Parathyroid adenoma (tissue), 2 donors: Measurements from ENCODE around the gene HS3ST5.

ENCODE experiments used
- H2AFZ ChIP-seq: fragments of 300-600 bp; sonication (generic); one replicate; pipeline ENCODE4 v1.7.0; 2017; ENCODE audit warnings: antibody characterized with exemption, mild to moderate bottlenecking
- H3K27ac ChIP-seq: fragments of 300-600 bp; sonication (generic); one replicate; pipeline ENCODE4 v1.7.0; 2017
- H3K27me3 ChIP-seq: fragments of 300-600 bp; sonication (generic); one replicate; pipeline ENCODE4 v1.7.0; 2017; ENCODE audit warnings: low read length; ENCODE audit not compliant: control insufficient read depth, insufficient read depth
- H3K36me3 ChIP-seq: fragments of 300-600 bp; sonication (generic); one replicate; pipeline ENCODE4 v1.7.0; 2017; ENCODE audit warnings: low read length; ENCODE audit not compliant: control insufficient read depth, insufficient read depth
- H3K4me1 ChIP-seq: fragments of 300-600 bp; sonication (generic); one replicate; pipeline ENCODE4 v1.7.0; 2017; ENCODE audit warnings: control low read depth
- H3K4me2 ChIP-seq: fragments of 300-600 bp; sonication (generic); one replicate; pipeline ENCODE4 v1.7.0; 2017; ENCODE audit warnings: low read length
- H3K4me3 ChIP-seq: fragments of 300-600 bp; sonication (generic); one replicate; pipeline ENCODE4 v1.7.0; 2017; ENCODE audit warnings: low read depth, low read length
- H3K79me2 ChIP-seq: fragments of 300-600 bp; sonication (generic); one replicate; pipeline ENCODE4 v1.7.0; 2017; ENCODE audit warnings: control low read depth
- H3K9ac ChIP-seq: fragments of 300-600 bp; sonication (generic); one replicate; pipeline ENCODE4 v1.7.0; 2017; ENCODE audit warnings: mild to moderate bottlenecking
- H3K9me3 ChIP-seq: fragments of 300-600 bp; sonication (generic); one replicate; pipeline ENCODE4 v1.7.0; 2017; ENCODE audit warnings: low read length; ENCODE audit not compliant: control insufficient read depth
- CTCF ChIP-seq: fragments of 300-600 bp; sonication (generic); IDR thresholded peaks from one replicate; pipeline ENCODE4 v1.7.0; 2017; ENCODE audit warnings: antibody characterized with exemption, mild to moderate bottlenecking
- donor health status: primary hyperparathyroidism.

HS3ST5 gene

GRCh38 chr6:114187563-114187962 lies 155.3 kb downstream of the HS3ST5 start:
- Histone ChIP-seq H3K27ac (no peak overlapping the region), H2AFZ (no peak overlapping the region), H3K4me2 (no peak overlapping the region), H3K79me2 (no peaks in the 10 kb centered on the region), H3K4me3 (no peak overlapping the region), H3K36me3 (no peaks in the 10 kb centered on the region), H3K9me3 (no peaks in the 10 kb centered on the region), H3K4me1 (no peaks in the 10 kb centered on the region), H3K9ac (no peak overlapping the region), H3K27me3 (no peaks in the 10 kb centered on the region)
- TF ChIP-seq CTCF = no peak

DNA sequence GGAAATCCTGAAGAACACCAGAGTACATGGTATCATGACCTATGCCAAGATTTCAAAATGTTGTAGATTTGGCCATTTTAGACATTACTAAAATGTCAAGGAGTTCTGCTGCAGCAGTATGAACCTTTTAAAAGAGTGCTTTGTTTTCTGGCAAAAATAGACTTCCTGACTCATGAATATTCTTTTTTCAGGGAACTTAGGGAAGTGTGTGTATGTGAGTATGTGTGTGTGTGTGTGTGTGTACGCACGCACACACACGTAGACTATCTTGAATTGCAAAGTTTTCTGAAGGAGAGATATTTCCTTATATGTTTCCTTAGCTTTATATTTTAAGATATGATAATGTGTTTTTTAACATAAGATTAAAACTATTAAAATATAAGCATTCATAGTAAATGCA lies 161.2 kb downstream of the HS3ST5 start:
- Histone ChIP-seq H3K4me1 (no peaks in the 10 kb centered on the region), H3K9me3 (no peaks in the 10 kb centered on the region), H3K4me3 (no peak overlapping the region), H3K79me2 (no peaks in the 10 kb centered on the region), H3K9ac (no peak overlapping the region), H3K4me2 (no peak overlapping the region), H3K36me3 (no peaks in the 10 kb centered on the region), H2AFZ (no peak overlapping the region), H3K27ac (no peak overlapping the region), H3K27me3 (no peaks in the 10 kb centered on the region)
- TF ChIP-seq CTCF = no peak

GRCh38 chr6:114179411-114179810 lies 163.4 kb downstream of the HS3ST5 start:
- no peak overlapping the region for H3K9ac ChIP-seq
- H3K79me2 ChIP-seq = no peaks in the 10 kb centered on the region
- H2AFZ ChIP-seq = no peak overlapping the region
- H3K4me3 ChIP-seq = no peak overlapping the region
- no peak for TF ChIP-seq CTCF
- H3K36me3 ChIP-seq = no peaks in the 10 kb centered on the region
- no peak overlapping the region for H3K4me2 ChIP-seq
- no peaks in the 10 kb centered on the region for H3K27me3 ChIP-seq
- no peaks in the 10 kb centered on the region for H3K4me1 ChIP-seq
- no peak overlapping the region for H3K27ac ChIP-seq
- H3K9me3 ChIP-seq = no peaks in the 10 kb centered on the region

DNA sequence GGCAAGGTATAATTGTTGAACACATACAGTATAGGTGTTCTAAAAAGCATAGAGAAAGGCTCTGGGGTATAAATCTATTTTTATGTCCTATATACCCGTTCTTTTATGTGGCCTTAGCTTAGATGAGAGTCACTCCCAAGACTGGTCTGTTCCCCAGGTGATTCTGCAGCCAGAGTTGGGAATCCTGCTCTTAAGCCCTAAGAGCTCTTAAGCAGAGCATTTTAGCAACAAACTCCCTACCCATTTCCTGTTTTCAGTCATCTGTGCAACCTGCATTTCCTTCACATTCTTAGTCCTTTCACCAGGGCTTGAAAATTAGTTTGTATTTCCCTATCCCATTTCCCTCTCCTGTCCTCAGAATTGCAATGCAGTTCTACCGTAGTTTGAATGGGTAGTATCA lies 166.1 kb downstream of the HS3ST5 start:
- Histone ChIP-seq H3K4me2 (no peak overlapping the region), H3K4me1 (no peaks in the 10 kb centered on the region), H3K79me2 (no peaks in the 10 kb centered on the region), H2AFZ (no peak overlapping the region), H3K27ac (no peak overlapping the region), H3K4me3 (no peak overlapping the region), H3K36me3 (no peaks in the 10 kb centered on the region), H3K9me3 (no peaks in the 10 kb centered on the region), H3K9ac (no peak overlapping the region), H3K27me3 (no peaks in the 10 kb centered on the region)
- TF ChIP-seq CTCF = no peak

DNA sequence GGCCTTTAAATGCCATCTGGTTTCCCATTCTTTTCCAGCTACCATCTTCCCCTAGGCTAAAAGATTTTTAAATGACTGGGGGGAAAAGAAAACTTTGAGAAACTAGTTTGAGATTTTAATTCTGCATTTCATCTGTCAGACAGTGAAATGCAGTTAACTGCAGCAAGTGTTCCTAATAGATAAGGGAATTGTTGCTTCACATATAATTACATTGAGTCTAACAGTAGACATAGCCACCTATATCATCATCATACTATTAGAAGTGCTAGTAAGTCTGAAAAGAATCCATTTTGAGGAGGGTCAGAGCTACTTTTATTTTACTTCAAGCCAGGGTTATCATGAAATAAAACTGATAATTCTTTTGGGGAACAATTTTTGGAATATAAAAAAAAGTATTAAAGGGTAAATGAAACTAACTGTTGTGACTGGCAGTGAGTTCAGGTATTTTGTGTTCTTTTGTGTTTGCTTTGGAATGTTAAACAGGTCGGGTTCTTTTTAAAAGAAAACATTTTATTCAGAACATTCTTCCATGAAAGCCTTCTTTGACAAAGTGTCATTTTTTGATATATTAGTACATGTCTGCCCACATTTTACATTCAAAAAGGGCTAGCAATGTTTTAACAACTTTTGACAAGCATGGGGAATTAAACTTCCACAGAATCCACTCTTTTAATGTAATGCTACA lies 170.1 kb downstream of the HS3ST5 start:
- H3K4me1 ChIP-seq = no peaks in the 10 kb centered on the region
- no peak overlapping the region for H3K4me2 ChIP-seq
- H3K79me2 ChIP-seq = no peaks in the 10 kb centered on the region
- H3K36me3 ChIP-seq = no peaks in the 10 kb centered on the region
- H3K4me3 ChIP-seq = no peak overlapping the region
- H3K9me3 ChIP-seq = no peaks in the 10 kb centered on the region
- H2AFZ ChIP-seq = no peak overlapping the region
- TF ChIP-seq CTCF = no peak
- no peak overlapping the region for H3K27ac ChIP-seq
- H3K27me3 ChIP-seq = no peaks in the 10 kb centered on the region
- H3K9ac ChIP-seq = no peak overlapping the region
